Gastrocnemius medialis (tissue), 4 donors: ENCODE data around the gene PSG6. TPM values are rescaled to one million over a fixed set of nuclear protein-coding genes. Genes with fewer than 3 reads are reported as not detected.

Experiments
- total RNA-seq, 4 donors: library from RNA; depleted of rRNA; stranded (reverse); fragments of >200 nt; gene quantifications; one replicate each; pipeline versions ENCODE4 v1.1.0 to v1.2.3, GENCODE V29; 2016

The PSG6 gene
- total RNA-seq, 4 donors from 2014 or later, result not detected

Other genes with a start within 250 kb of the PSG6 start
- not detected for gene PSG3, start 177.4 kb downstream of the PSG6 start, total RNA-seq
- not detected for gene PSG8, start 152.2 kb downstream of the PSG6 start, total RNA-seq
- not detected for gene PSG1, start 38.2 kb downstream of the PSG6 start, total RNA-seq
- not detected for gene PSG7, start 19.3 kb upstream of the PSG6 start, total RNA-seq
- gene PSG11, start 108.6 kb upstream of the PSG6 start, total RNA-seq, result not detected
- gene PSG2, start 164.8 kb upstream of the PSG6 start, total RNA-seq, result not detected